ENCODE results near the gene GOLGA6B.
"Not testable (repeated sequence)": the region's sequence is repeated elsewhere in the genome, so short reads cannot be mapped to it uniquely, and the experiment has no call there.

GOLGA6B gene

GRCh38 chr15:72663931-72664330 is 9.4 kb downstream of the GOLGA6B start:
- DNase-seq (ENCODE audit: low spot score) = not testable (repeated sequence)

- DNase-seq (ENCODE audit: low spot score) = not testable (repeated sequence)
Measured at GRCh38 chr15:72665706-72666105, 11.2 kb downstream of the GOLGA6B start.

GRCh38 chr15:72669803-72670202 is 15.3 kb downstream of the GOLGA6B start:
- DNase-seq (ENCODE audit: low spot score) = not testable (repeated sequence)

GRCh38 chr15:72670656-72671352 is 16.3 kb downstream of the GOLGA6B start:
- DNase-seq (ENCODE audit: low spot score) = peak; percentile 60

- no peak for DNase-seq (ENCODE audit: low spot score)
Measured at GRCh38 chr15:72671525-72671924, 17.0 kb downstream of the GOLGA6B start.

GRCh38 chr15:72676838-72677237 is 22.3 kb downstream of the GOLGA6B start:
- DNase-seq (ENCODE audit: low spot score) = no peak

- DNase-seq (ENCODE audit: low spot score) = no peak
Measured at GRCh38 chr15:72680931-72681330, 26.4 kb downstream of the GOLGA6B start.

- no peak for DNase-seq (ENCODE audit: low spot score)
Measured at GRCh38 chr15:72682772-72683171, 28.3 kb downstream of the GOLGA6B start.

- no peak for DNase-seq (ENCODE audit: low spot score)
Measured at GRCh38 chr15:72685301-72685924, 30.9 kb downstream of the GOLGA6B start.

GRCh38 chr15:72685925-72686794 is 31.7 kb downstream of the GOLGA6B start, which contains the start of the genes BBS4 and HIGD2B:
Gene BBS4 (plus strand): TSS chr15:72686207. CDS start chr15:72686228, 21 bp downstream.
Gene HIGD2B (minus strand): TSS chr15:72686182. CDS start chr15:72676374, 9,808 bp downstream.
- DNase-seq (ENCODE audit: low spot score) = peak; percentile 85

GRCh38 chr15:72688697-72689096 is 34.2 kb downstream of the GOLGA6B start:
- no peak for DNase-seq (ENCODE audit: low spot score)

GRCh38 chr15:72690938-72691337 is 36.4 kb downstream of the GOLGA6B start:
- DNase-seq (ENCODE audit: low spot score) = no peak

- DNase-seq (ENCODE audit: low spot score) = no peak
Measured at GRCh38 chr15:72698938-72699337, 44.4 kb downstream of the GOLGA6B start.

GRCh38 chr15:72700076-72700475 is 45.6 kb downstream of the GOLGA6B start:
- no peak for DNase-seq (ENCODE audit: low spot score)

GRCh38 chr15:72706266-72706665 is 51.8 kb downstream of the GOLGA6B start:
- no peak for DNase-seq (ENCODE audit: low spot score)

- not testable (repeated sequence) for DNase-seq (ENCODE audit: low spot score)
Measured at GRCh38 chr15:72708551-72709303, 54.2 kb downstream of the GOLGA6B start.
